A673 (cell line): ENCODE data around the gene ADAM12.

Experiments
- EZH2 ChIP-seq: fragments of 200-600 bp; sonication (generic); IDR thresholded peaks from 2 replicates; pipeline ENCODE4 v1.6.1; 2017; ENCODE audit warnings: borderline replicate concordance, low read depth, mild to moderate bottlenecking, mixed read lengths, antibody characterized with exemption, low read length; ENCODE audit not compliant: poor library complexity, severe bottlenecking
- TF ChIP-seq, protein P1 (sequence below): fragments of 300-800, 200-600 bp; sonication (generic); conservative IDR thresholded peaks from 2 replicates; pipeline ENCODE4 v1.5.1; 2017; ENCODE audit warnings: low read depth, mild to moderate bottlenecking, antibody characterized with exemption, low read length, moderate library complexity, mixed read lengths

DNA sequence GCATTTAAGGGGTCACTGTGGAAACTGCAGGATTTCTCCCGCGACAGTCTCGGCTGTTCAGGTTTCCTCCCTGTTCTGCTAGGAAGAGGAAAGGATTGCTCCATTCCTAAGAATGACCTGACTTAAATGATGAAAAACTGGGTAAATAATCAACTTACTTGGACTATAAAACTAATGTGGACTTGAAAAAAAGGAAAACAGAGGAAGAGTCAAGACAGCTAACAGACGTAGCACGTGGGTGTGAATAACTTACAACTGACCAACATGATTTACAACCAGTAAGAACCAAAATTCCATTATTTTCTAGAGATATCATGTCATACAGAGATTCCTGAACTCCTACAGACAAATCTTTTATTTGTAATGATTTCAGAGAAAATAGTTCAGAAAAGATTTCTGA is 93.8 kb downstream of the ADAM12 start:
- TF ChIP-seq, protein P1, sequence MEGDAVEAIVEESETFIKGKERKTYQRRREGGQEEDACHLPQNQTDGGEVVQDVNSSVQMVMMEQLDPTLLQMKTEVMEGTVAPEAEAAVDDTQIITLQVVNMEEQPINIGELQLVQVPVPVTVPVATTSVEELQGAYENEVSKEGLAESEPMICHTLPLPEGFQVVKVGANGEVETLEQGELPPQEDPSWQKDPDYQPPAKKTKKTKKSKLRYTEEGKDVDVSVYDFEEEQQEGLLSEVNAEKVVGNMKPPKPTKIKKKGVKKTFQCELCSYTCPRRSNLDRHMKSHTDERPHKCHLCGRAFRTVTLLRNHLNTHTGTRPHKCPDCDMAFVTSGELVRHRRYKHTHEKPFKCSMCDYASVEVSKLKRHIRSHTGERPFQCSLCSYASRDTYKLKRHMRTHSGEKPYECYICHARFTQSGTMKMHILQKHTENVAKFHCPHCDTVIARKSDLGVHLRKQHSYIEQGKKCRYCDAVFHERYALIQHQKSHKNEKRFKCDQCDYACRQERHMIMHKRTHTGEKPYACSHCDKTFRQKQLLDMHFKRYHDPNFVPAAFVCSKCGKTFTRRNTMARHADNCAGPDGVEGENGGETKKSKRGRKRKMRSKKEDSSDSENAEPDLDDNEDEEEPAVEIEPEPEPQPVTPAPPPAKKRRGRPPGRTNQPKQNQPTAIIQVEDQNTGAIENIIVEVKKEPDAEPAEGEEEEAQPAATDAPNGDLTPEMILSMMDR: no peak
- no peak for TF ChIP-seq EZH2
